ENCODE measurements around the gene SPDYE2B.
"Not testable (repeated sequence)": the region's sequence is repeated elsewhere in the genome, so short reads cannot be mapped to it uniquely, and the experiment has no call there.

The SPDYE2B gene

GRCh38 chr7:102688299-102689036 lies 38.3 kb downstream of the SPDYE2B start:
- not testable (repeated sequence) for H3K4me3 ChIP-seq (ENCODE audit: low read depth, low read length); H3K79me2 ChIP-seq (ENCODE audit: control insufficient read depth, insufficient read depth, low read length, poor library complexity); H3K36me3 ChIP-seq (ENCODE audit: control insufficient read depth in 1 of 2, insufficient read depth in 2 of 2, low read length in 2 of 2); H2BK5ac ChIP-seq (ENCODE audit: low read depth, low read length, poor library complexity); DNase-seq; H3K4ac ChIP-seq (ENCODE audit: low read depth, low read length); H2AFZ ChIP-seq (ENCODE audit: insufficient read depth, low read length, poor library complexity); H3K14ac ChIP-seq (ENCODE audit: low read length); H3K27ac ChIP-seq (ENCODE audit: low read depth, low read length); H3K79me1 ChIP-seq (ENCODE audit: low read length); H2BK12ac ChIP-seq (ENCODE audit: low read length); H3K4me2 ChIP-seq (ENCODE audit: low read length); H3K18ac ChIP-seq (ENCODE audit: low read length); H4K91ac ChIP-seq (ENCODE audit: low read depth, low read length); H3K4me1 ChIP-seq (ENCODE audit: control insufficient read depth in 1 of 2, insufficient read depth in 2 of 2, low read length in 2 of 2); H2BK120ac ChIP-seq (ENCODE audit: insufficient read depth, low read length, poor library complexity); H2AK5ac ChIP-seq (ENCODE audit: low read length); H4K8ac ChIP-seq (ENCODE audit: low read depth, low read length); H3K9me3 ChIP-seq (ENCODE audit: insufficient read depth, low read depth, low read length); H3K23ac ChIP-seq (ENCODE audit: low read length); H4K12ac ChIP-seq (ENCODE audit: low read depth, low read length); H3K9ac ChIP-seq (ENCODE audit: low read length); H3K27me3 ChIP-seq (ENCODE audit: insufficient read depth, low read length)
- WGBS (ENCODE audit: extremely low coverage, insufficient coverage, insufficient read length): no CpG with 5 or more reads among the region's 37 CpGs

DNA sequence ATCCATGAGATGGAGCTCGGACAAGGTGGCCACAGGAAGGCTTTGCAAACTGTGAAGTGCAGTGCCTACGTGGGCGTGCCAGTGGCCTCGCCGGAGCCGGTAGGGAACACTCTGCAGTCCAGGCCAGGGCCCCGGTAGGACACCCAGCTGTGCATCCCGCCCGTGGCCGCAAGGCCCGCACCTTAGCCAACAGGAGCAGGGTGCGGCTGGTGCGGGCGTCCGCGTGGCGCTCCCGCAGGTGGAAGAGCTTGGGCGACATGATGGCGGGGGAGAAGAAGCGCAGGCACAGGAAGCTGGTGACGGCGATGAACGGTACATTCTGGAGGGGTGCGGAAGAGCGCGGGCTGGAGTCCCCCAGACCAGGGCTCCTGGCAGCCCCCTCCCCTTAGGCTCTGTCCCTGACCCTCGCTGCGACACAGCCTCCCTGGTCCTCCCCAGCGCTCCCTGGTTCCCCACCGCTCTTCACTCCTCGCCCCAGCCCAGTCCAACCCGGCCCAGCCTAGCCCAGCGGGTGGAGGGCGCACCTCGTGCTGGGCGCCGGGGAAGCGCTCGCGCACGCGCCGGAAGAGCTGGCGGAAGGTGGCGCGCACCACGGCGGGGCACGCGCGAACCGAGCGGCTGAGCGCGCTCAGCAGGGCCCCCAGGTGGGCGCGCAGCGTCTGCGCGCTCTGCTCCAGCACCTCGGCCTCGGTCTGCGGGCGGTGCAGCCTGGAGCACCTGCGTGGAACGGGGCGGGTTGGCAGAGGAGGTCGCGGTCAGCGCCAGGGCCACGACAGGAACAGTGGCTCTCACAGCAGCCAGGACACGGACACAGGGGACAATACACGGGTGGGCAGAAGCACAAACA lies 39.5 kb downstream of the SPDYE2B start:
- DNase-seq: peak in 1 of 2 donors; percentile 19
- H3K18ac ChIP-seq (ENCODE audit: low read length); H3K4me1 ChIP-seq (ENCODE audit: control insufficient read depth in 1 of 2, insufficient read depth in 2 of 2, low read length in 2 of 2); H3K14ac ChIP-seq (ENCODE audit: low read length); H4K8ac ChIP-seq (ENCODE audit: low read depth, low read length); H3K23ac ChIP-seq (ENCODE audit: low read length); H4K91ac ChIP-seq (ENCODE audit: low read depth, low read length); H2AFZ ChIP-seq (ENCODE audit: insufficient read depth, low read length, poor library complexity); H3K27ac ChIP-seq (ENCODE audit: low read depth, low read length); H3K79me2 ChIP-seq (ENCODE audit: control insufficient read depth, insufficient read depth, low read length, poor library complexity); H2AK5ac ChIP-seq (ENCODE audit: low read length); H3K4ac ChIP-seq (ENCODE audit: low read depth, low read length); H2BK5ac ChIP-seq (ENCODE audit: low read depth, low read length, poor library complexity); H3K9ac ChIP-seq (ENCODE audit: low read length); H3K79me1 ChIP-seq (ENCODE audit: low read length); H3K4me3 ChIP-seq (ENCODE audit: low read depth, low read length); H3K4me2 ChIP-seq (ENCODE audit: low read length); H3K9me3 ChIP-seq (ENCODE audit: insufficient read depth, low read depth, low read length); H3K36me3 ChIP-seq (ENCODE audit: control insufficient read depth in 1 of 2, insufficient read depth in 2 of 2, low read length in 2 of 2); H4K12ac ChIP-seq (ENCODE audit: low read depth, low read length); H2BK12ac ChIP-seq (ENCODE audit: low read length); H3K27me3 ChIP-seq (ENCODE audit: insufficient read depth, low read length); H2BK120ac ChIP-seq (ENCODE audit: insufficient read depth, low read length, poor library complexity): not testable (repeated sequence)
- WGBS (ENCODE audit: extremely low coverage, insufficient coverage, insufficient read length): no CpG with 5 or more reads among the region's 74 CpGs

- H3K4me1 ChIP-seq (ENCODE audit: control insufficient read depth in 1 of 2, insufficient read depth in 2 of 2, low read length in 2 of 2); H3K23ac ChIP-seq (ENCODE audit: low read length); DNase-seq; H3K27ac ChIP-seq (ENCODE audit: low read depth, low read length); H2BK120ac ChIP-seq (ENCODE audit: insufficient read depth, low read length, poor library complexity); H3K14ac ChIP-seq (ENCODE audit: low read length); H2AFZ ChIP-seq (ENCODE audit: insufficient read depth, low read length, poor library complexity); H3K4me3 ChIP-seq (ENCODE audit: low read depth, low read length); H3K79me1 ChIP-seq (ENCODE audit: low read length); H4K91ac ChIP-seq (ENCODE audit: low read depth, low read length); H3K9me3 ChIP-seq (ENCODE audit: insufficient read depth, low read depth, low read length); H4K12ac ChIP-seq (ENCODE audit: low read depth, low read length); H2BK12ac ChIP-seq (ENCODE audit: low read length); H3K18ac ChIP-seq (ENCODE audit: low read length); H2AK5ac ChIP-seq (ENCODE audit: low read length); H3K79me2 ChIP-seq (ENCODE audit: control insufficient read depth, insufficient read depth, low read length, poor library complexity); H3K9ac ChIP-seq (ENCODE audit: low read length); H2BK5ac ChIP-seq (ENCODE audit: low read depth, low read length, poor library complexity); H3K36me3 ChIP-seq (ENCODE audit: control insufficient read depth in 1 of 2, insufficient read depth in 2 of 2, low read length in 2 of 2); H3K4me2 ChIP-seq (ENCODE audit: low read length); H4K8ac ChIP-seq (ENCODE audit: low read depth, low read length); H3K27me3 ChIP-seq (ENCODE audit: insufficient read depth, low read length); H3K4ac ChIP-seq (ENCODE audit: low read depth, low read length): not testable (repeated sequence)
- WGBS (ENCODE audit: extremely low coverage, insufficient coverage, insufficient read length): no CpG with 5 or more reads among the region's 6 CpGs
Observed at GRCh38 chr7:102690602-102691001, 40.5 kb downstream of the SPDYE2B start.

GRCh38 chr7:102694008-102694407 lies 43.9 kb downstream of the SPDYE2B start:
- not testable (repeated sequence) for H3K36me3 ChIP-seq (ENCODE audit: control insufficient read depth in 1 of 2, insufficient read depth in 2 of 2, low read length in 2 of 2); H3K4me1 ChIP-seq (ENCODE audit: control insufficient read depth in 1 of 2, insufficient read depth in 2 of 2, low read length in 2 of 2); H3K79me1 ChIP-seq (ENCODE audit: low read length); DNase-seq; H3K14ac ChIP-seq (ENCODE audit: low read length); H3K27ac ChIP-seq (ENCODE audit: low read depth, low read length); H3K4ac ChIP-seq (ENCODE audit: low read depth, low read length); H4K8ac ChIP-seq (ENCODE audit: low read depth, low read length); H3K23ac ChIP-seq (ENCODE audit: low read length); H3K18ac ChIP-seq (ENCODE audit: low read length); H3K9ac ChIP-seq (ENCODE audit: low read length); H3K9me3 ChIP-seq (ENCODE audit: insufficient read depth, low read depth, low read length); H2BK12ac ChIP-seq (ENCODE audit: low read length); H2AK5ac ChIP-seq (ENCODE audit: low read length); H3K27me3 ChIP-seq (ENCODE audit: insufficient read depth, low read length); H3K79me2 ChIP-seq (ENCODE audit: control insufficient read depth, insufficient read depth, low read length, poor library complexity); H3K4me2 ChIP-seq (ENCODE audit: low read length); H2AFZ ChIP-seq (ENCODE audit: insufficient read depth, low read length, poor library complexity); H4K91ac ChIP-seq (ENCODE audit: low read depth, low read length); H2BK120ac ChIP-seq (ENCODE audit: insufficient read depth, low read length, poor library complexity); H2BK5ac ChIP-seq (ENCODE audit: low read depth, low read length, poor library complexity); H3K4me3 ChIP-seq (ENCODE audit: low read depth, low read length); H4K12ac ChIP-seq (ENCODE audit: low read depth, low read length)
- no CpG with 5 or more reads among the region's 2 CpGs for WGBS (ENCODE audit: extremely low coverage, insufficient coverage, insufficient read length)

All from trophoblast cell (in vitro differentiated cells and primary cell).